Measurements from ENCODE around the gene NECAB2.

GRCh38 chr16:83967838-83968305, at the start of gene NECAB2:
- TF ChIP-seq POLR2A (IDR thresholded peaks at IDR 0.05) (no peak), CTCF (IDR thresholded peaks at IDR 0.05) (peak; percentile 7 to 65)

All from suprapubic skin (tissue), 3 donors.